ENCODE results near the gene RNF148. TPM values are rescaled to one million over a fixed set of nuclear protein-coding genes. Genes with fewer than 3 reads are reported as not detected.

RNF148 gene
- polyA plus RNA-seq, 3 donors = not detected

DNA sequence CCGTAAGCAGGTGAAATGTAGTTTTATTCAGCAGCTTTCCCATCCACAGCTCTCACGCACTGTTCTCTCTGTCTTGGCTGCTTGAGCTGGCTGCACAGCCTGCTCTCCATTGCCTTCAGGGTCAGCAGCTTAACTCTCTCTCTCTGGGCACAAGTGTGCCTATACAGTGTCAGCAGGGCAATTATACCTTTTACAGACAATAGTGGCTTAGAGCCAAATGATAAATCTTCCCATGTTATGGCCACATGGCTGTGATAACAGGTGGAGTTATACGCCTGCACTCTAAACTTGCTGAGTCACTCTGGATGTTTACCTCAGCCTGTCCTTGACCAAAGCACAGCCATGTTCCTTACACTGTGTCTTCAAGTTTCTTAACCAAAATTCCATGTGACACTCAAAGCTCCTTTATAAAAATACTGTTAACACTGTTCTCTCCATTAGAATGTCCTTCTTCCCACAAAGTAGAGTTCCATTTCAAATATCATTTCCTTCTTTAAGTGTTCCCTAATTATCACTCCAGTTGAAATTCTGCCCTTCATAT is 9.9 kb downstream of the RNF148 start:
- peaks cover 8 to 34% of the 10 kb centered on the region in 2 donors for H3K9me3 ChIP-seq (replicated peaks in 1 of 2; ENCODE audit: control insufficient read depth in 1 of 2, insufficient read depth in 1 of 2, low read length in 2 of 2)
- TF ChIP-seq, protein P1, sequence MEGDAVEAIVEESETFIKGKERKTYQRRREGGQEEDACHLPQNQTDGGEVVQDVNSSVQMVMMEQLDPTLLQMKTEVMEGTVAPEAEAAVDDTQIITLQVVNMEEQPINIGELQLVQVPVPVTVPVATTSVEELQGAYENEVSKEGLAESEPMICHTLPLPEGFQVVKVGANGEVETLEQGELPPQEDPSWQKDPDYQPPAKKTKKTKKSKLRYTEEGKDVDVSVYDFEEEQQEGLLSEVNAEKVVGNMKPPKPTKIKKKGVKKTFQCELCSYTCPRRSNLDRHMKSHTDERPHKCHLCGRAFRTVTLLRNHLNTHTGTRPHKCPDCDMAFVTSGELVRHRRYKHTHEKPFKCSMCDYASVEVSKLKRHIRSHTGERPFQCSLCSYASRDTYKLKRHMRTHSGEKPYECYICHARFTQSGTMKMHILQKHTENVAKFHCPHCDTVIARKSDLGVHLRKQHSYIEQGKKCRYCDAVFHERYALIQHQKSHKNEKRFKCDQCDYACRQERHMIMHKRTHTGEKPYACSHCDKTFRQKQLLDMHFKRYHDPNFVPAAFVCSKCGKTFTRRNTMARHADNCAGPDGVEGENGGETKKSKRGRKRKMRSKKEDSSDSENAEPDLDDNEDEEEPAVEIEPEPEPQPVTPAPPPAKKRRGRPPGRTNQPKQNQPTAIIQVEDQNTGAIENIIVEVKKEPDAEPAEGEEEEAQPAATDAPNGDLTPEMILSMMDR (IDR thresholded peaks at IDR 0.05) = no peak
- H3K4me3 ChIP-seq (replicated peaks in 1 of 3; ENCODE audit: low read depth in 2 of 3, low read length in 3 of 3) = no peak overlapping the region
- H3K9me3 Mint-ChIP-seq = peaks cover 0 to 13% (median 6%) of the 10 kb centered on the region in 7 donors
- H3K27me3 ChIP-seq (ENCODE audit: control insufficient read depth in 2 of 2, insufficient read depth in 2 of 2, low read length in 2 of 2) = no peaks in the 10 kb centered on the region
- H3K4me2 ChIP-seq (replicated peaks; ENCODE audit: extremely low read depth, low read length, poor library complexity, severe bottlenecking) = no peak overlapping the region
- intact Hi-C loops (cut with micrococcal nuclease) = no loop called here
- H4K20me1 ChIP-seq (ENCODE audit: insufficient read depth, low read length) = no peaks in the 10 kb centered on the region
- no peaks in the 10 kb centered on the region for H3K4me1 ChIP-seq (ENCODE audit: control insufficient read depth in 1 of 2, insufficient read depth in 2 of 2, low read length in 2 of 2)
- H3K79me2 ChIP-seq (ENCODE audit: insufficient read depth, low read length) = no peaks in the 10 kb centered on the region
- no peaks in the 10 kb centered on the region for H3K27me3 Mint-ChIP-seq (ENCODE audit: low read depth in 3 of 3)
- no peaks in the 10 kb centered on the region for H3K4me1 Mint-ChIP-seq
- H3K27ac ChIP-seq (ENCODE audit: low read depth in 1 of 2, low read length in 2 of 2) = no peak overlapping the region
- no peaks in the 10 kb centered on the region for H3K36me3 ChIP-seq (replicated peaks in 1 of 2; ENCODE audit: control insufficient read depth in 1 of 2, insufficient read depth in 2 of 2, low read length in 2 of 2)
- H3K27ac Mint-ChIP-seq = no peak overlapping the region
- 90% methylated on average over 2 of the region's 3 CpGs for WGBS (ENCODE audit: insufficient coverage)
- no peak overlapping the region for H3K4me3 Mint-ChIP-seq
- no peak for DNase-seq
- no peak overlapping the region for H2AFZ ChIP-seq (ENCODE audit: insufficient read depth, low read depth, low read length, poor library complexity, severe bottlenecking)
- H3K36me3 Mint-ChIP-seq = no peaks in the 10 kb centered on the region
- no peak overlapping the region for H3K9ac ChIP-seq (ENCODE audit: insufficient read depth, low read length, poor library complexity, severe bottlenecking)

DNA sequence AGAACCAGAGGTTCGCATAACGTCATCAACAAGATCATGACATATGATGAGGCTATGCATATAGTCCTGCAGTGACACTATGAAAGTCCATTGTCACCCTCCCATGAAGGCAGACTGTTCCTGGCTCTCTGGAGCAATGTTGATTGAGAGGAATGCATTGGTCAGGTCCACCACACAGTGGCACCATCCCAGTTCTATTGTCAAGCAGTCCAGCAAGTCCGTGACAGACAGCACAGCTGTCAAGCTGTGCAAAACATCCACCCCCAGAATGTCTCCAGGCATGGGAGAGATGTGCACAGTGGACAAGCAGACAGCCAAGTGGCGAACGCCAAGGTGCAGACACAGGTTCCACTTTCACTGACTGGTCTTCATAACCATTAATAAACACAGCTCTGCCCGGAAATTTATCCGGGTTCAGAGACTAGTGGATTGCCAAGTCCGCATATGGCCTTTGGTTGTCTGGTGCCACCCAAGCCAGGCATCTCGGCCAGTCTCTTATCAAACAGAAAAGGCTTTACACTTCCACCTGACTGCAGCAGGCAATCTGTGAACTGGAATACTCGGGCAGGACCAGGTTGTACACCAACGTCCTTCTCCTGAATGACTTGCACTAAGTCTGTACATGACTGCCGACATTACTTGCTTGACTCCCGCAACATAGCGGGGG is 11.0 kb downstream of the RNF148 start:
- Histone ChIP-seq H3K4me1 (ENCODE audit: control insufficient read depth in 1 of 2, insufficient read depth in 2 of 2, low read length in 2 of 2) (no peaks in the 10 kb centered on the region), H3K79me2 (ENCODE audit: insufficient read depth, low read length) (no peaks in the 10 kb centered on the region), H3K9me3 (replicated peaks in 1 of 2; ENCODE audit: control insufficient read depth in 1 of 2, insufficient read depth in 1 of 2, low read length in 2 of 2) (peaks cover 8 to 34% of the 10 kb centered on the region in 2 donors), H3K27me3 (ENCODE audit: control insufficient read depth in 2 of 2, insufficient read depth in 2 of 2, low read length in 2 of 2) (no peaks in the 10 kb centered on the region), H4K20me1 (ENCODE audit: insufficient read depth, low read length) (no peaks in the 10 kb centered on the region), H3K9ac (ENCODE audit: insufficient read depth, low read length, poor library complexity, severe bottlenecking) (no peak overlapping the region), H3K27ac (ENCODE audit: low read depth in 1 of 2, low read length in 2 of 2) (no peak overlapping the region), H3K36me3 (replicated peaks in 1 of 2; ENCODE audit: control insufficient read depth in 1 of 2, insufficient read depth in 2 of 2, low read length in 2 of 2) (no peaks in the 10 kb centered on the region), H3K4me2 (replicated peaks; ENCODE audit: extremely low read depth, low read length, poor library complexity, severe bottlenecking) (no peak overlapping the region), H2AFZ (ENCODE audit: insufficient read depth, low read depth, low read length, poor library complexity, severe bottlenecking) (no peak overlapping the region), H3K4me3 (replicated peaks in 1 of 3; ENCODE audit: low read depth in 2 of 3, low read length in 3 of 3) (no peak overlapping the region)
- Mint-ChIP-seq H3K27ac (no peak overlapping the region), H3K36me3 (no peaks in the 10 kb centered on the region), H3K4me1 (no peaks in the 10 kb centered on the region), H3K4me3 (no peak overlapping the region), H3K27me3 (ENCODE audit: low read depth in 3 of 3) (no peaks in the 10 kb centered on the region), H3K9me3 (peaks cover 0 to 13% (median 6%) of the 10 kb centered on the region in 7 donors)
- intact Hi-C loops (cut with micrococcal nuclease) = no loop called here
- 84% methylated on average over 10 of the region's 14 CpGs for WGBS (ENCODE audit: insufficient coverage)
- TF ChIP-seq, protein P1 (IDR thresholded peaks at IDR 0.05) = no peak
- no peak for DNase-seq

Measured in CD14-positive monocyte (primary cell).